ENCODE results near the gene TMEM201.
A peak's percentile ranks its signal among the peaks of the same experiment; 100 is the strongest.

TMEM201 gene

GRCh38 chr1:9654051-9654833 is 65.5 kb downstream of the TMEM201 start:
- DNase-seq (ENCODE audit: low read depth): no peak

- no peak for DNase-seq (ENCODE audit: low read depth)
Measured at GRCh38 chr1:9654834-9655723, 66.4 kb downstream of the TMEM201 start.

- no peak for DNase-seq (ENCODE audit: low read depth)
Measured at GRCh38 chr1:9655836-9656235, 67.1 kb downstream of the TMEM201 start.

GRCh38 chr1:9657521-9658032 is 68.9 kb downstream of the TMEM201 start:
- DNase-seq (ENCODE audit: low read depth): no peak

- no peak for DNase-seq (ENCODE audit: low read depth)
Measured at GRCh38 chr1:9658199-9658598, 69.5 kb downstream of the TMEM201 start.

GRCh38 chr1:9659328-9659727 is 70.6 kb downstream of the TMEM201 start:
- DNase-seq (ENCODE audit: low read depth): peak; percentile 85

- no peak for DNase-seq (ENCODE audit: low read depth)
Measured at GRCh38 chr1:9663257-9663656, 74.5 kb downstream of the TMEM201 start.

All from ELR (cell line).